Keratinocyte (primary cell): ENCODE data around the gene PRICKLE4. TPM values are rescaled to one million over a fixed set of nuclear protein-coding genes. Genes with fewer than 3 reads are reported as not detected.

Experiments
- DNase-seq: peaks from one replicate; pipeline ENCODE4 v3.0.0-alpha.2; 2011; ENCODE audit warnings: low read depth, missing footprints, low spot score
- FAIRE-seq: peaks from 2 replicates; lab custom pipeline; 2011; peaks lifted over from hg19 to GRCh38; lab: Jason Lieb, UNC
- H2AFZ ChIP-seq: 2 replicates; pipeline ENCODE4 v1.6.0; 2012; ENCODE audit warnings: low read length, control low read depth, inconsistent platforms; ENCODE audit not compliant: control insufficient read depth
- H3K27ac ChIP-seq: 2 replicates; pipeline ENCODE4 v1.5.1; 2011; ENCODE audit warnings: low read length; ENCODE audit not compliant: control insufficient read depth, insufficient read depth
- H3K27me3 ChIP-seq: 3 replicates; pipeline ENCODE4 v1.6.0; 2011; ENCODE audit warnings: low read length; ENCODE audit not compliant: control insufficient read depth, insufficient read depth; ENCODE audit errors: extremely low read depth
- H3K36me3 ChIP-seq, 2 experiments: 2 replicates in 1 of 2; 3 replicates in 1 of 2; pipeline ENCODE4 v1.5.1; 2011; ENCODE audit warnings: low read length in 2 of 2, mild to moderate bottlenecking in 1 of 2; ENCODE audit not compliant: control insufficient read depth in 2 of 2, insufficient read depth in 2 of 2; ENCODE audit errors: extremely low read depth in 1 of 2
- H3K4me1 ChIP-seq: 3 replicates; pipeline ENCODE4 v1.5.1; 2011; ENCODE audit warnings: low read length; ENCODE audit not compliant: control insufficient read depth, insufficient read depth; ENCODE audit errors: extremely low read depth
- H3K4me2 ChIP-seq: 3 replicates; pipeline ENCODE4 v1.6.0; 2011; ENCODE audit warnings: low read depth, low read length; ENCODE audit not compliant: control insufficient read depth, insufficient read depth; ENCODE audit errors: extremely low read depth
- H3K4me3 ChIP-seq, 3 experiments: fragments of 200-600 bp in 1 of 3; sonication (generic) in 1 of 3; 2 replicates in 2 of 3; 3 replicates in 1 of 3; pipeline ENCODE4 v1.5.1; 2011 to 2016; ENCODE audit warnings: low read length in 3 of 3, mild to moderate bottlenecking in 3 of 3, control low read depth in 2 of 3, inconsistent platforms in 1 of 3, low read depth in 1 of 3, mixed read lengths in 1 of 3, mixed run types in 1 of 3, moderate library complexity in 1 of 3; ENCODE audit not compliant: control insufficient read depth in 2 of 3, insufficient read depth in 2 of 3; ENCODE audit errors: extremely low read depth in 1 of 3
- H3K79me2 ChIP-seq: 2 replicates; pipeline ENCODE4 v1.6.0; 2012; ENCODE audit warnings: low read length; ENCODE audit not compliant: control insufficient read depth, insufficient read depth
- H3K9ac ChIP-seq: 3 replicates; pipeline ENCODE4 v1.6.0; 2011; ENCODE audit warnings: low read length; ENCODE audit not compliant: control insufficient read depth, insufficient read depth; ENCODE audit errors: extremely low read depth
- H3K9me1 ChIP-seq: 3 replicates; pipeline ENCODE4 v1.6.0; 2011; ENCODE audit warnings: low read length; ENCODE audit not compliant: control insufficient read depth, insufficient read depth; ENCODE audit errors: extremely low read depth
- H3K9me3 ChIP-seq: 2 replicates; pipeline ENCODE4 v1.5.1; 2012; ENCODE audit warnings: low read depth, low read length; ENCODE audit not compliant: control insufficient read depth
- H4K20me1 ChIP-seq: 3 replicates; pipeline ENCODE4 v1.6.0; 2011; ENCODE audit warnings: low read length; ENCODE audit not compliant: control insufficient read depth, insufficient read depth; ENCODE audit errors: extremely low read depth
- EZH2 ChIP-seq: IDR thresholded peaks from one replicate; pipeline ENCODE4 v1.6.1; 2012; ENCODE audit warnings: inconsistent platforms, mild to moderate bottlenecking, low read length, moderate library complexity
- dilution Hi-C: fragments of 300-500 bp; cut with MboI; formaldehyde crosslinking; loops from one replicate; pipeline ENCODE4 v1.7.0; 2020; ENCODE audit warnings: low sequenced_read_pairs; ENCODE audit not compliant: extremely low pct_ligation_motif_present
- polyA minus RNA-seq, 3 experiments: library from RNA; depleted of rRNA, polyadenylated mRNA; stranded (reverse); fragments of >200 nt; gene quantifications; 1 replicate in 1 of 3; 2 replicates in 1 of 3; 3 replicates in 1 of 3; pipeline ENCODE4 v1.2.3, GENCODE V29; 2011
- polyA plus RNA-seq, 5 experiments: library from polyadenylated mRNA; depleted of rRNA in 3 of 5; stranded (reverse) in 3 of 5; stranded (forward) in 1 of 5; unstranded in 1 of 5; fragments of >200 nt; gene quantifications; 1 replicate in 1 of 5; 2 replicates in 3 of 5; 3 replicates in 1 of 5; pipeline versions ENCODE4 v1.2.1 to v1.2.3, GENCODE V29; 2011 to 2012; ENCODE audit warnings: missing spikeins in 2 of 5, low read depth in 1 of 5, low replicate concordance in 1 of 5
- TF ChIP-seq, protein P1 (sequence below), 3 experiments: IDR thresholded peaks in 1 of 3; conservative IDR thresholded peaks in 1 of 3; optimal IDR thresholded peaks in 1 of 3; 2 replicates in 2 of 3; 3 replicates in 1 of 3; pipeline versions ENCODE3 to v1.5.1; 2011; ENCODE audit warnings: low read length in 3 of 3, mild to moderate bottlenecking in 3 of 3, moderate library complexity in 2 of 3, control low read depth in 1 of 3, inconsistent platforms in 1 of 3; ENCODE audit not compliant: insufficient read depth in 2 of 3; ENCODE audit errors: extremely low read depth in 1 of 3

The PRICKLE4 gene
- polyA plus RNA-seq (0.13 to 0.61 TPM (median 0.32 TPM) in 3 replicates), polyA minus RNA-seq (not detected in 3 replicates)
- not detected for polyA plus RNA-seq (2011; ENCODE audit: low read depth)
- polyA plus RNA-seq (2011; cell fraction: cytosol; rRNA removed) = 0.13 TPM in 1 of 2 replicates, not detected in the other
- polyA plus RNA-seq (2011; cell fraction: nucleus; rRNA removed) = 4.9 and 6.8 TPM in 2 replicates
- polyA plus RNA-seq (2012; ENCODE audit: low replicate concordance) = 0.46 TPM in 1 of 2 replicates, not detected in the other
- polyA minus RNA-seq (2011; cell fraction: cytosol; rRNA and poly(A)+ RNA removed) = not detected
- polyA minus RNA-seq (2011; cell fraction: nucleus; rRNA and poly(A)+ RNA removed) = 1.0 and 1.5 TPM in 2 replicates

- no peak for TF ChIP-seq EZH2
- TF ChIP-seq, protein P1, sequence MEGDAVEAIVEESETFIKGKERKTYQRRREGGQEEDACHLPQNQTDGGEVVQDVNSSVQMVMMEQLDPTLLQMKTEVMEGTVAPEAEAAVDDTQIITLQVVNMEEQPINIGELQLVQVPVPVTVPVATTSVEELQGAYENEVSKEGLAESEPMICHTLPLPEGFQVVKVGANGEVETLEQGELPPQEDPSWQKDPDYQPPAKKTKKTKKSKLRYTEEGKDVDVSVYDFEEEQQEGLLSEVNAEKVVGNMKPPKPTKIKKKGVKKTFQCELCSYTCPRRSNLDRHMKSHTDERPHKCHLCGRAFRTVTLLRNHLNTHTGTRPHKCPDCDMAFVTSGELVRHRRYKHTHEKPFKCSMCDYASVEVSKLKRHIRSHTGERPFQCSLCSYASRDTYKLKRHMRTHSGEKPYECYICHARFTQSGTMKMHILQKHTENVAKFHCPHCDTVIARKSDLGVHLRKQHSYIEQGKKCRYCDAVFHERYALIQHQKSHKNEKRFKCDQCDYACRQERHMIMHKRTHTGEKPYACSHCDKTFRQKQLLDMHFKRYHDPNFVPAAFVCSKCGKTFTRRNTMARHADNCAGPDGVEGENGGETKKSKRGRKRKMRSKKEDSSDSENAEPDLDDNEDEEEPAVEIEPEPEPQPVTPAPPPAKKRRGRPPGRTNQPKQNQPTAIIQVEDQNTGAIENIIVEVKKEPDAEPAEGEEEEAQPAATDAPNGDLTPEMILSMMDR (optimal IDR thresholded peaks at IDR 0.05 in 1 of 3, IDR thresholded peaks at IDR 0.05 in 1 of 3, conservative IDR thresholded peaks at IDR 0.05 in 1 of 3; ENCODE audit: extremely low read depth in 1 of 3, insufficient read depth in 2 of 3, low read length in 3 of 3) = no peak
- Histone ChIP-seq H4K20me1 (no peaks in the 10 kb centered on the region), H3K4me2 (peak within 1 kb of the TSS; percentile 87), H3K27me3 (no peaks in the 10 kb centered on the region), H3K36me3 (peaks cover 2 to 6% of the 10 kb centered on the region in 2 experiments), H2AFZ (peak within 1 kb of the TSS; percentile 61), H3K9ac (peak within 1 kb of the TSS; percentile 66), H3K4me1 (peaks cover 31% of the 10 kb centered on the region), H3K4me3 (peak within 1 kb of the TSS; percentile 56 to 79 (median 67)), H3K27ac (no peak within 1 kb of the TSS), H3K79me2 (no peaks in the 10 kb centered on the region), H3K9me1 (no peaks in the 10 kb centered on the region), H3K9me3 (no peaks in the 10 kb centered on the region)
- DNase-seq (no peak), FAIRE-seq (no peak)
- dilution Hi-C loops = no loop called here
These were observed at the start of gene PRICKLE4 for GRCh38 chr6:41780551-41781365. PRICKLE4 (plus strand) TSS chr6:41780782; CDS start chr6:41783474, 2,692 bp downstream.

GRCh38 chr6:41731561-41732086, 49.0 kb upstream of the PRICKLE4 start:
- Histone ChIP-seq H3K36me3 (no peaks in the 10 kb centered on the region), H3K79me2 (no peaks in the 10 kb centered on the region), H3K9ac (no peak overlapping the region), H4K20me1 (no peaks in the 10 kb centered on the region), H3K27ac (no peak overlapping the region), H3K9me3 (no peaks in the 10 kb centered on the region), H3K9me1 (no peaks in the 10 kb centered on the region), H3K27me3 (no peaks in the 10 kb centered on the region), H3K4me1 (peaks cover 35% of the 10 kb centered on the region), H3K4me3 (peak overlapping the region in 1 of 3 experiments; percentile 14), H2AFZ (no peak overlapping the region), H3K4me2 (peak overlapping the region; percentile 47)
- DNase-seq = no peak
- FAIRE-seq = peak; percentile 46
- TF ChIP-seq EZH2 = no peak
- TF ChIP-seq, protein P1 (optimal IDR thresholded peaks at IDR 0.05 in 1 of 3, IDR thresholded peaks at IDR 0.05 in 1 of 3, conservative IDR thresholded peaks at IDR 0.05 in 1 of 3; ENCODE audit: extremely low read depth in 1 of 3, insufficient read depth in 2 of 3, low read length in 3 of 3) = no peak
- dilution Hi-C loops = no loop called here
